ENCODE results near the gene RGS21.

RGS21 gene

DNA sequence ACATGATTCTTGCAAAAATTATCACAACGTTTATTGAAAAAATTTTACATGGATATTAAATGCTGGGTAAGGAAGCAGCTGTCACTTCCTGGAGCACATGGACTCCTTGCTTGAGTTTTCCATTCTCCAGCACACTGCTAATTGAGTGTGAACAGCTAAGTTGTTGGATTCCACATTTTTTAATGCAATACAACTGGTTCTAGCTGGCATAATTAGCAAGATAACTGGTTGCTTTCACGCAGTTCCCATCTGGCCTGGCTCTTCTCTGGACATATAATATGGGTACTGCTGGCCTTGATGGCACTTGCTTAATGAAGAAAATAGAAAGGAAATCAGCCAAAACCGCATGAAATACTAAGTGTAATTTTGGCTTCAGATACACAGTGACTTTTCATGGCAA is 26.6 kb downstream of the RGS21 start:
- no peak overlapping the region for H3K4me3 Mint-ChIP-seq
- no peaks in the 10 kb centered on the region for H3K9me3 Mint-ChIP-seq
- no peaks in the 10 kb centered on the region for H3K36me3 Mint-ChIP-seq (ENCODE audit: low read depth)
- no peak overlapping the region for H3K27ac Mint-ChIP-seq
- no peaks in the 10 kb centered on the region for H3K4me1 Mint-ChIP-seq
- TF ChIP-seq CTCF (IDR thresholded peaks at IDR 0.05; ENCODE audit: unreplicated experiment in 3 of 3): no peak
- H3K27me3 Mint-ChIP-seq (ENCODE audit: low read depth): no peaks in the 10 kb centered on the region

DNA sequence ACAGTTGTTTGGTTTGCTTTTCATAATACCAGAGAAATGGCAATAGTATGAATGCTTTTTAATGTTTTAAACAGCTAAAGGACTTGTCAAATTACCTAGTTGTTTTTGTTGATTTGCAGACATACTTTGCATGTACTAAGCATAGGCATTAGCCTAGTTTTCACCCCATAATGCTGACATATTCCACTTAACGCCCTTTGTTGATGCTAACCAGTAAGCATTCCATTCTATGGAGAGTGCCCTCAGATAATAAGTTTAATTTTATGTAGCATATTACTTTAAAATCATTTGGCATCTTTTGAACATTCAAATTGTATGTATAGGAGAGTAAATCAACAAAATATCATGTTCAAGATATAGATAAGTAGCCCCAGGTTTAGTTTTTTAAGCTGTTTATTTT is 32.5 kb downstream of the RGS21 start:
- no peak for TF ChIP-seq CTCF (IDR thresholded peaks at IDR 0.05; ENCODE audit: unreplicated experiment in 3 of 3)
- no peaks in the 10 kb centered on the region for H3K9me3 Mint-ChIP-seq
- H3K36me3 Mint-ChIP-seq (ENCODE audit: low read depth): no peaks in the 10 kb centered on the region
- peaks cover 15% of the 10 kb centered on the region for H3K4me1 Mint-ChIP-seq
- H3K27ac Mint-ChIP-seq: no peak overlapping the region
- H3K4me3 Mint-ChIP-seq: no peak overlapping the region
- H3K27me3 Mint-ChIP-seq (ENCODE audit: low read depth): no peaks in the 10 kb centered on the region

DNA sequence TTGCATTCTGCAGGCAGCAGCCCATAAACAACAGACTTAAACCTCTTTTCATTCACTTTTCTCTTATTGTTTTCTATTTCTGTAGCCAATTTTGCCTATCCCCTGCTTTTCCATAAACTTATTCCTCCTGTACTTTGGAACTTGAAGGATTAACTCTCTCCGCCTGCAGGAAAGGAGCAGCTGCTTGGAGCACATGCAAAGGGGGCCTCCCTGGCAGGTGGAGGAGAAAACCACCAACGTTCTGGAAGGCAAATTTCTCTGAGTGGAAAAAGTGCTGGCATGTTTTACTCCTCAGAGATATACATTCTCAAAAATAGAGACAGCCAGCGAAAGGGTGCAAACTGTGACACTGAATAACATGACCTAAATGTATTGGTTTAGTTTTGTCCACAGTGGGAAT is 33.6 kb downstream of the RGS21 start:
- Mint-ChIP-seq H3K27me3 (ENCODE audit: low read depth) (no peaks in the 10 kb centered on the region), H3K4me1 (peaks cover 15% of the 10 kb centered on the region), H3K4me3 (no peak overlapping the region), H3K9me3 (no peaks in the 10 kb centered on the region), H3K36me3 (ENCODE audit: low read depth) (no peaks in the 10 kb centered on the region), H3K27ac (peak overlapping the region in 2 of 3 experiments; percentile 5 to 11)
- TF ChIP-seq CTCF (IDR thresholded peaks at IDR 0.05; ENCODE audit: unreplicated experiment in 3 of 3): no peak

- Mint-ChIP-seq H3K4me1 (peaks cover 15% of the 10 kb centered on the region), H3K27ac (no peak overlapping the region), H3K27me3 (ENCODE audit: low read depth) (no peaks in the 10 kb centered on the region), H3K4me3 (no peak overlapping the region), H3K36me3 (ENCODE audit: low read depth) (no peaks in the 10 kb centered on the region), H3K9me3 (no peaks in the 10 kb centered on the region)
- no peak for TF ChIP-seq CTCF (IDR thresholded peaks at IDR 0.05; ENCODE audit: unreplicated experiment in 3 of 3)
Measured at GRCh38 chr1:192351550-192351949, 34.8 kb downstream of the RGS21 start.

DNA sequence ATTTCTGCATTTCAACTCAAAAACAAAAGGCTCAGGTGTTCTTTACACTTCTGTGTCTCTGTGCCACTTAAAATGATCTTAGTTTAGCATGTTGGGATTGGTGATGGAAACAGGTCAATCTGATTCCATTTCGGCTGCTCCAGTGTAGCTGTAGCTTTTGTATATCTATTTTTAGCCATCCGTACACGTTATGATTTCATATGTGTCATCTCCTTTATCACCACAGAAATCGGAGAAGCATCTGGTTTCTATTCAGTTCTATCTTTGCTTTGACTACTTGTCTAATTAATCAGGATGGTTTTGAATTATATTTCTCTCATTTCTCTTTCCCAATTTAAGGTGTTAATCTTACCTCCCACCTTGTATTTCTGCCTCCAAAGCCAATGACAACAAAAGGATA is 41.1 kb downstream of the RGS21 start:
- no peaks in the 10 kb centered on the region for H3K27me3 Mint-ChIP-seq (ENCODE audit: low read depth)
- no peaks in the 10 kb centered on the region for H3K9me3 Mint-ChIP-seq
- no peaks in the 10 kb centered on the region for H3K36me3 Mint-ChIP-seq (ENCODE audit: low read depth)
- H3K4me3 Mint-ChIP-seq: no peak overlapping the region
- H3K4me1 Mint-ChIP-seq: no peaks in the 10 kb centered on the region
- TF ChIP-seq CTCF (IDR thresholded peaks at IDR 0.05; ENCODE audit: unreplicated experiment in 3 of 3): no peak
- no peak overlapping the region for H3K27ac Mint-ChIP-seq

DNA sequence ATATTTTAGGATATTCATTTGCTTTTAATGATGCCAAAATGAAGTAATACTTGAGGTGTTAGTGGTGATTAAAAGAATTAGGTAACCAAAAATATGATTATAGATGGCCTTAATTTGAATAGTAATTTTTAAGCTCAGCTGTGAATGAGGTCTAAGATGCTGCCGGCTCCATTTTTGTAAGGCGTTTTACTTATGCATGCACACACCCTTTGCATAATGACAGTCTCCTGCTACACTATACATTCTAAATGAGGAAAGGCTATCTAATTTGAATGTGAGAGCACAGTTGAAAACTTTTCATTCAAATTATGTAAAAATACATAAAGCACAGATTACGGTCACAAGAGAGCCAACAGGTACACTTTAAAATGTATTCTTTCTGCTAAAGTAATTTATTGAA is 41.6 kb downstream of the RGS21 start:
- H3K27ac Mint-ChIP-seq: no peak overlapping the region
- no peak overlapping the region for H3K4me3 Mint-ChIP-seq
- TF ChIP-seq CTCF (IDR thresholded peaks at IDR 0.05; ENCODE audit: unreplicated experiment in 3 of 3): no peak
- H3K36me3 Mint-ChIP-seq (ENCODE audit: low read depth): no peaks in the 10 kb centered on the region
- H3K27me3 Mint-ChIP-seq (ENCODE audit: low read depth): no peaks in the 10 kb centered on the region
- no peaks in the 10 kb centered on the region for H3K9me3 Mint-ChIP-seq
- no peaks in the 10 kb centered on the region for H3K4me1 Mint-ChIP-seq
